BLaER1 treated with 17β-estradiol and CSF1 and Interleukin-3, amounts not matched to agents 10 nM and 100 nM (cell line): ENCODE results near the gene CLDN18.
A peak's percentile ranks its signal among the peaks of the same experiment; 100 is the strongest.

ENCODE experiments used
- H3K27ac ChIP-seq, 11 experiments: shearing (Covaris generic); formaldehyde crosslinking; 2 replicates each; pipeline ENCODE4 v1.8.1; 2022
- H3K27me3 ChIP-seq, 11 experiments: shearing (Covaris generic); formaldehyde crosslinking; 2 replicates each; pipeline ENCODE4 v1.8.1; 2022
- H3K36me3 ChIP-seq, 11 experiments: shearing (Covaris generic); formaldehyde crosslinking; 2 replicates each; pipeline ENCODE4 v1.8.1; 2022
- H3K4me1 ChIP-seq, 10 experiments: shearing (Covaris generic); formaldehyde crosslinking; 2 replicates each; pipeline ENCODE4 v1.8.1; 2022
- H3K4me2 ChIP-seq, 11 experiments: shearing (Covaris generic); formaldehyde crosslinking; 2 replicates each; pipeline ENCODE4 v1.8.1; 2022
- H3K4me3 ChIP-seq, 10 experiments: shearing (Covaris generic); formaldehyde crosslinking; 2 replicates each; pipeline ENCODE4 v1.8.1; 2022
- H3K9ac ChIP-seq, 11 experiments: shearing (Covaris generic); formaldehyde crosslinking; 2 replicates each; pipeline ENCODE4 v1.8.1; 2022
- H3K9me3 ChIP-seq, 11 experiments: shearing (Covaris generic); formaldehyde crosslinking; replicated peaks in 1 of 11; 2 replicates each; pipeline ENCODE4 v1.8.1; 2022
- H4K20me1 ChIP-seq, 11 experiments: shearing (Covaris generic); formaldehyde crosslinking; 2 replicates each; pipeline ENCODE4 v1.8.1; 2022
- Cebpa-rat ChIP-seq, 11 experiments: shearing (Covaris generic); IDR thresholded peaks; 2 replicates each; pipeline ENCODE4 v1.8.1; 2022

Gene CLDN18

DNA sequence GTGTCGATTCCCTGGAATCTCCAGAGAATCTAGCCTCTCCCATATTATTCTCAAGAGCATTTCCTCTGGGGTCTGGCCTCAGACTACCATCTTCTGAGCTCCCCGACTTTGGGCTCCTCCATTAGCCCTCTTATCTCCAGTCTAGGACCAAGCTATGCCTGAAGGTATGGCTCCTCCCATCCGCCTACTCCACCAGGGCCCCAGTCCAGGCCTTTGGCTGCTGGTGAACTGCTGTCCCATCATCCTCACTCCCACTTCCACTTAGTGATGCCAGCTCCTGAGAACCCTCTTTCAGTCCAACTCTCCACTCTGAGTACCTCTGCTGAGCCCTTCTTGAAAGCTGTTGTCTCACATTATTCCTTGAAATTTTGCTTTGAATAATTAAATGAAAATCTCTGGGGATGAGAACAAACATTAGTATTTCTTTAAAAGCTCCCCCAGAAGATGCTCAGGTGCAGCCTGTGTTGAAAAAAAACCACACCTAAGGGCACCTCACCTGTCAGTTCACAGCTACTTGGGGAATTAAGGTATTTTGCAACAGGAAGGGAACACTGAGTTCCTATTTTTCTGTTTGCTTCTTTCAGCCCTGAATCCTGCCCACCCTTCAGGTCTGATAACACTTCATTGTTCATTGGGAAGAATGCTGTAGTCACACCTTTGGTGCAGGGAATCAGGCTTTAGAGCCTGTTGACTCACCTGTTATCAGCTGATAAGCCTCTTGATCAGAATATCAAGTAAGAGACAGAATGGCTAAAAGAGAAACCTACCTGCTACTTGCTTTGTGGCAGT lies 9.5 kb downstream of the CLDN18 start:
- H4K20me1 ChIP-seq: no peaks in the 10 kb centered on the region
- no peaks in the 10 kb centered on the region for H3K4me1 ChIP-seq
- no peaks in the 10 kb centered on the region for H3K9me3 ChIP-seq
- no peak overlapping the region for H3K4me2 ChIP-seq
- H3K36me3 ChIP-seq: no peaks in the 10 kb centered on the region
- no peaks in the 10 kb centered on the region for H3K27me3 ChIP-seq
- H3K27ac ChIP-seq: no peak overlapping the region
- no peak overlapping the region for H3K4me3 ChIP-seq
- no peak for TF ChIP-seq Cebpa-rat (IDR thresholded peaks at IDR 0.05)
- H3K9ac ChIP-seq: no peak overlapping the region

DNA sequence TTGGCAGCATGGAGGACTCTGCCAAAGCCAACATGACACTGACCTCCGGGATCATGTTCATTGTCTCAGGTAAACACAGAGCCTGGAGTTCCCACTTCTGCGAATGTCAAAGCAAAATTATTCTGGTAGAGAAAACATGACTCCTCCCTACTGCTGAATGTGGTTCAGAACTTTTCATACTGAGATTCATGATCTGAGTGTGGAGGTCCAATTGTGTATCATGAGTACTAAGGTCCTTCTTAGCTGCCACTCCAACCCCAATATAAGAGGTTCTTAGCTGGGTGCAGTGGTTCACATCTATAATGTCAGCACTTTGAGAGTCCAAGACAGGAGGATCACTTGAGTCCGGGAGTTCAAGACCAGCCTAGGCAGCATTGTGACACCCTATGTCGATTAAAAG lies 13.8 kb downstream of the CLDN18 start:
- Histone ChIP-seq H3K4me1 (no peaks in the 10 kb centered on the region), H3K9ac (no peak overlapping the region), H3K4me3 (no peak overlapping the region), H3K9me3 (no peaks in the 10 kb centered on the region), H3K27me3 (no peaks in the 10 kb centered on the region), H4K20me1 (no peaks in the 10 kb centered on the region), H3K4me2 (no peak overlapping the region), H3K36me3 (no peaks in the 10 kb centered on the region), H3K27ac (no peak overlapping the region)
- TF ChIP-seq Cebpa-rat (IDR thresholded peaks at IDR 0.05): no peak

GRCh38 chr3:138025553-138025952 lies 15.6 kb downstream of the CLDN18 start:
- H3K9ac ChIP-seq: no peak overlapping the region
- no peaks in the 10 kb centered on the region for H3K27me3 ChIP-seq
- no peak overlapping the region for H3K4me3 ChIP-seq
- H3K27ac ChIP-seq: no peak overlapping the region
- no peaks in the 10 kb centered on the region for H4K20me1 ChIP-seq
- no peaks in the 10 kb centered on the region for H3K4me1 ChIP-seq
- no peak for TF ChIP-seq Cebpa-rat (IDR thresholded peaks at IDR 0.05)
- no peak overlapping the region for H3K4me2 ChIP-seq
- H3K36me3 ChIP-seq: no peaks in the 10 kb centered on the region
- H3K9me3 ChIP-seq: no peaks in the 10 kb centered on the region

GRCh38 chr3:138027821-138028220 lies 17.9 kb downstream of the CLDN18 start:
- Histone ChIP-seq H3K36me3 (no peaks in the 10 kb centered on the region), H3K9me3 (no peaks in the 10 kb centered on the region), H3K4me2 (no peak overlapping the region), H3K27me3 (no peaks in the 10 kb centered on the region), H4K20me1 (no peaks in the 10 kb centered on the region), H3K4me3 (no peak overlapping the region), H3K9ac (no peak overlapping the region), H3K4me1 (no peaks in the 10 kb centered on the region), H3K27ac (no peak overlapping the region)
- no peak for TF ChIP-seq Cebpa-rat (IDR thresholded peaks at IDR 0.05)

DNA sequence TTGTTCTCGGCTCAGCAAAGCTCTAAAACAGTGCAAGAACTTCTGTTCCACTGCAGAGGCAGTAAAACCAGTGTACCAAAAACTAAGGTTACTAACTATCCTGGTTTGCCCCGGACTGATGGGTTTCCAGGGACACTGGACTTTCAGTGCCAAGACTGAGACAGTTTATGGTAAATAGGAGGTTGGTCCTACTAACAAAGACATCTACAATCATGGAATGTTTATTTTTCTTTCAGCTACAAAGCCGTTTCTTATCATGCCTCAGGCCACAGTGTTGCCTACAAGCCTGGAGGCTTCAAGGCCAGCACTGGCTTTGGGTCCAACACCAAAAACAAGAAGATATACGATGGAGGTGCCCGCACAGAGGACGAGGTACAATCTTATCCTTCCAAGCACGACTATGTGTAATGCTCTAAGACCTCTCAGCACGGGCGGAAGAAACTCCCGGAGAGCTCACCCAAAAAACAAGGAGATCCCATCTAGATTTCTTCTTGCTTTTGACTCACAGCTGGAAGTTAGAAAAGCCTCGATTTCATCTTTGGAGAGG lies 20.8 kb downstream of the CLDN18 start:
- Histone ChIP-seq H3K27me3 (no peaks in the 10 kb centered on the region), H3K4me3 (no peak overlapping the region), H3K36me3 (no peaks in the 10 kb centered on the region), H4K20me1 (no peaks in the 10 kb centered on the region), H3K9ac (no peak overlapping the region), H3K4me1 (no peaks in the 10 kb centered on the region), H3K4me2 (no peak overlapping the region), H3K27ac (no peak overlapping the region), H3K9me3 (no peaks in the 10 kb centered on the region)
- TF ChIP-seq Cebpa-rat (IDR thresholded peaks at IDR 0.05): no peak

DNA sequence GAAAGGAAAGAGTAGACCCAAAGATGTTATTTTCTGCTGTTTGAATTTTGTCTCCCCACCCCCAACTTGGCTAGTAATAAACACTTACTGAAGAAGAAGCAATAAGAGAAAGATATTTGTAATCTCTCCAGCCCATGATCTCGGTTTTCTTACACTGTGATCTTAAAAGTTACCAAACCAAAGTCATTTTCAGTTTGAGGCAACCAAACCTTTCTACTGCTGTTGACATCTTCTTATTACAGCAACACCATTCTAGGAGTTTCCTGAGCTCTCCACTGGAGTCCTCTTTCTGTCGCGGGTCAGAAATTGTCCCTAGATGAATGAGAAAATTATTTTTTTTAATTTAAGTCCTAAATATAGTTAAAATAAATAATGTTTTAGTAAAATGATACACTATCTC lies 21.6 kb downstream of the CLDN18 start:
- Histone ChIP-seq H3K36me3 (no peaks in the 10 kb centered on the region), H4K20me1 (no peaks in the 10 kb centered on the region), H3K4me3 (no peak overlapping the region), H3K4me2 (no peak overlapping the region), H3K9ac (no peak overlapping the region), H3K4me1 (peaks cover 0 to under 1% (median 0%) of the 10 kb centered on the region in 10 experiments; a peak in 1 of 20 replicates), H3K9me3 (no peaks in the 10 kb centered on the region), H3K27me3 (no peaks in the 10 kb centered on the region), H3K27ac (no peak overlapping the region)
- no peak for TF ChIP-seq Cebpa-rat (IDR thresholded peaks at IDR 0.05)

DNA sequence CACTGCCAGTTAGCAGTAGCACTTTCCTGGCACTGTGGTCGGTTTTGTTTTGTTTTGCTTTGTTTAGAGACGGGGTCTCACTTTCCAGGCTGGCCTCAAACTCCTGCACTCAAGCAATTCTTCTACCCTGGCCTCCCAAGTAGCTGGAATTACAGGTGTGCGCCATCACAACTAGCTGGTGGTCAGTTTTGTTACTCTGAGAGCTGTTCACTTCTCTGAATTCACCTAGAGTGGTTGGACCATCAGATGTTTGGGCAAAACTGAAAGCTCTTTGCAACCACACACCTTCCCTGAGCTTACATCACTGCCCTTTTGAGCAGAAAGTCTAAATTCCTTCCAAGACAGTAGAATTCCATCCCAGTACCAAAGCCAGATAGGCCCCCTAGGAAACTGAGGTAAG lies 22.6 kb downstream of the CLDN18 start:
- TF ChIP-seq Cebpa-rat (IDR thresholded peaks at IDR 0.05): no peak
- no peaks in the 10 kb centered on the region for H3K9me3 ChIP-seq
- no peak overlapping the region for H3K9ac ChIP-seq
- no peaks in the 10 kb centered on the region for H4K20me1 ChIP-seq
- H3K4me3 ChIP-seq: no peak overlapping the region
- no peaks in the 10 kb centered on the region for H3K36me3 ChIP-seq
- H3K27ac ChIP-seq: no peak overlapping the region
- no peak overlapping the region for H3K4me2 ChIP-seq
- no peaks in the 10 kb centered on the region for H3K27me3 ChIP-seq
- peaks cover 0 to 5% (median 2%) of the 10 kb centered on the region in 10 experiments; a peak in 4 of 20 replicates for H3K4me1 ChIP-seq

GRCh38 chr3:138033202-138033691 lies 23.3 kb downstream of the CLDN18 start:
- Histone ChIP-seq H3K27me3 (no peaks in the 10 kb centered on the region), H3K9ac (no peak overlapping the region), H3K4me2 (no peak overlapping the region), H3K27ac (no peak overlapping the region), H3K4me1 (peaks cover 0 to 5% (median 2%) of the 10 kb centered on the region in 10 experiments; a peak in 4 of 20 replicates), H3K4me3 (no peak overlapping the region), H4K20me1 (no peaks in the 10 kb centered on the region), H3K36me3 (no peaks in the 10 kb centered on the region), H3K9me3 (no peaks in the 10 kb centered on the region)
- TF ChIP-seq Cebpa-rat (IDR thresholded peaks at IDR 0.05): no peak

DNA sequence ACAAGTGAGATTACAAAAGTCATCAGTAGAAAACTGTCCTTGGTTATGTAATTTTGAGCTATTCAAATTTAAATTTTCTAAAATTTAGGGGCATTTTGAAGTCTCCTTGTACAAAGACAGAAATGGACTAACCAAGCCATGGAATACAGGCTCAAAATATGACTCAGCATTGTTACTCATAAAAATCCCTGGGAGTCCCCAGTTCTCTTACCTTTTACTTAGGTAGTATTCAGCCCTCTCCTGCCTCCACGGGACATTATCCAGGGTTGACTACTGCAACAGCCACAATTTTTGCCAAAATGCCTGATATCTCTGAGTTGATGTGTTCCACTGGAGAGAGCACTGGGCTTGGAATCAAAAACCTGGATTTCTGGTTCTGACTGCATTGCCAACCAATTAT lies 25.0 kb downstream of the CLDN18 start:
- Histone ChIP-seq H4K20me1 (no peaks in the 10 kb centered on the region), H3K4me1 (peaks cover 0 to 5% (median 2%) of the 10 kb centered on the region in 10 experiments; a peak in 4 of 20 replicates), H3K9me3 (no peaks in the 10 kb centered on the region), H3K27ac (no peak overlapping the region), H3K36me3 (no peaks in the 10 kb centered on the region), H3K4me3 (no peak overlapping the region), H3K27me3 (no peaks in the 10 kb centered on the region), H3K9ac (no peak overlapping the region), H3K4me2 (no peak overlapping the region)
- TF ChIP-seq Cebpa-rat (IDR thresholded peaks at IDR 0.05): no peak

GRCh38 chr3:138036572-138036971 lies 26.6 kb downstream of the CLDN18 start:
- Histone ChIP-seq H3K9ac (no peak overlapping the region), H3K27me3 (no peaks in the 10 kb centered on the region), H3K4me2 (peak overlapping the region in 1 of 11 experiments; percentile 19; a peak in 1 of 22 replicates), H3K27ac (no peak overlapping the region), H4K20me1 (no peaks in the 10 kb centered on the region), H3K36me3 (no peaks in the 10 kb centered on the region), H3K4me1 (peaks cover 0 to 5% (median 2%) of the 10 kb centered on the region in 10 experiments; a peak in 4 of 20 replicates), H3K9me3 (no peaks in the 10 kb centered on the region), H3K4me3 (no peak overlapping the region)
- no peak for TF ChIP-seq Cebpa-rat (IDR thresholded peaks at IDR 0.05)
